Neural progenitor cell (in vitro differentiated cells): Measurements from ENCODE around the gene CLEC10A.

ENCODE experiments used
- EZH2 ChIP-seq: fragments of 200-600 bp; sonication (generic); IDR thresholded peaks from 2 replicates; pipeline ENCODE4 v1.6.1; 2017; ENCODE audit warnings: antibody characterized with exemption, mild to moderate bottlenecking, moderate library complexity
- EZH2phosphoT487 ChIP-seq: fragments of 200-600 bp; sonication (generic); IDR thresholded peaks from 2 replicates; pipeline ENCODE4 v1.6.1; 2017; ENCODE audit warnings: antibody characterized with exemption
- TF ChIP-seq, protein P1 (sequence below): fragments of 200-600 bp; sonication (generic); IDR thresholded peaks from 2 replicates; pipeline ENCODE4 v1.5.1; 2017; ENCODE audit warnings: antibody characterized with exemption, mild to moderate bottlenecking

GRCh38 chr17:7074931-7075330 lies 5.1 kb downstream of the CLEC10A start:
- TF ChIP-seq, protein P1, sequence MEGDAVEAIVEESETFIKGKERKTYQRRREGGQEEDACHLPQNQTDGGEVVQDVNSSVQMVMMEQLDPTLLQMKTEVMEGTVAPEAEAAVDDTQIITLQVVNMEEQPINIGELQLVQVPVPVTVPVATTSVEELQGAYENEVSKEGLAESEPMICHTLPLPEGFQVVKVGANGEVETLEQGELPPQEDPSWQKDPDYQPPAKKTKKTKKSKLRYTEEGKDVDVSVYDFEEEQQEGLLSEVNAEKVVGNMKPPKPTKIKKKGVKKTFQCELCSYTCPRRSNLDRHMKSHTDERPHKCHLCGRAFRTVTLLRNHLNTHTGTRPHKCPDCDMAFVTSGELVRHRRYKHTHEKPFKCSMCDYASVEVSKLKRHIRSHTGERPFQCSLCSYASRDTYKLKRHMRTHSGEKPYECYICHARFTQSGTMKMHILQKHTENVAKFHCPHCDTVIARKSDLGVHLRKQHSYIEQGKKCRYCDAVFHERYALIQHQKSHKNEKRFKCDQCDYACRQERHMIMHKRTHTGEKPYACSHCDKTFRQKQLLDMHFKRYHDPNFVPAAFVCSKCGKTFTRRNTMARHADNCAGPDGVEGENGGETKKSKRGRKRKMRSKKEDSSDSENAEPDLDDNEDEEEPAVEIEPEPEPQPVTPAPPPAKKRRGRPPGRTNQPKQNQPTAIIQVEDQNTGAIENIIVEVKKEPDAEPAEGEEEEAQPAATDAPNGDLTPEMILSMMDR: no peak
- no peak for TF ChIP-seq EZH2
- TF ChIP-seq EZH2phosphoT487: no peak
